Measurements from ENCODE around the gene CALCA. TPM values are rescaled to one million over a fixed set of nuclear protein-coding genes. Genes with fewer than 3 reads are reported as not detected.

The CALCA gene
- total and polyA plus RNA-seq, 2 of the 8 experiments (the other 6 are each of a cell fraction or from before 2014, with no cell fraction given) = 0.50 to 0.73 TPM

- TF ChIP-seq EZH2 (IDR thresholded peaks at IDR 0.05; ENCODE audit: low read depth, low read length, severe bottlenecking) = no peak
- peak; percentile 75 for TF ChIP-seq RNF2 (IDR thresholded peaks at IDR 0.05; ENCODE audit: borderline replicate concordance, low read depth, low read length, missing control alignments, poor library complexity, severe bottlenecking)
- no peak for TF ChIP-seq SIN3A (conservative IDR thresholded peaks at IDR 0.05 in 1 of 2, IDR thresholded peaks at IDR 0.05 in 1 of 2; ENCODE audit: low read depth in 1 of 2, low read length in 2 of 2)
- TF ChIP-seq EP300 (IDR thresholded peaks at IDR 0.05; ENCODE audit: borderline replicate concordance in 1 of 2, low read depth in 2 of 2, low read length in 2 of 2) = no peak
- peak; percentile 81 to 92 (median 82) for TF ChIP-seq CTCF (IDR thresholded peaks at IDR 0.05; ENCODE audit: control extremely low read depth in 1 of 3, insufficient read depth in 1 of 3, low read depth in 1 of 3, low read length in 3 of 3)
These were observed 2.5 kb upstream of the CALCA start (continued) for GRCh38 chr11:14974515-14975251.
